Measurements from ENCODE around the gene IGF2BP2.

Gene IGF2BP2

DNA sequence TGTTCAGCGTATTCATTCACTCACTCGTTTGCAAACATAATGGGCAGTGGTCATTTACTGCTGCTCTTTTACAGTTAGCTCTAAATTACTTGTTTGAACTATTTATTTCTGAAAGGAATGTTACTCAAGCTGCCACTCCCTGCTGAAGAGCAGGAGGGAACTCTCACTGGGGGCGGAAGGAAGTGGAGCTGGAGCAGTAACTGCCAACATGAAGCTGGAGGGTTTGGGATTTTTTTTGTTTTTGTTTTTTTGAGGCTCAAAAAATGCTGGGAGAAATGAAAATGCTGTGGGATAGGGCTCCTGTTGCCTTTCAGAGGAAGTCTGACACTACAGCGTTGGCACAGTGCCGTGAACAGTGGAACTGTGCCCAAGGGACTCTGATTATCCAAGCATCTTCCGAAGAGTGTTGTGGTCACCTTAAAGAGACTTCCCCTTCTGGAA is 194.6 kb downstream of the IGF2BP2 start:
- peak; percentile 28 for ATAC-seq

DNA sequence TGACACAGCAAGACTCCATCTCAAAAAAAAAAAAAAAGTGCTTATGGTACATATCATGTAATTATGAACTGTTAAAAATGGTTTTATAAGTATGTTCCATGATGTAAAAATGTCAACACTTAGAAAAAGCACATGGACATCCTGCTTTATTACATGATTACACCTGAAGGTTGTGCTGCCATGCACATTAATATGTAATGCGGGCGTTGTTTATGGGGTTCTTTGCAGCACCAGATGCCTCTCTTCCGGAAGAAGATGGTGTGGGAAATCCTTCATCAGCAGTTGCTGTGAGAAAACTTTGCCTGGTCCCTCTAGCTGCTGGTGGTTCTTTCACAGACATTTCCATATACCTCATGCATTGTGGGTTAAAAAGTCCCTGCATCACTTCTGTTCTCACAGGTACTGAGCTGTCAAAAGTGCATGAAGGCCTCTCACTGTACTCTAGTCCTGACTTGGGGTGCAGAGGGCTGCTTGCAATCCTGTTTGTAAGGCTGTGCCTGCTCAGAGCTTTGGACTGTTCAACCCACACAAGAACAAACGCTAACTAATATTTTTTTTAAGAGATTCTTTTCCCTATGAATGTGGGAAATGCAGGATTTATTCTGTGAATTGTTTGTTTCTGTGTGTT is 195.2 kb downstream of the IGF2BP2 start:
- TF ChIP-seq ZFP3 (CRISPR knock-in tag; IDR thresholded peaks at IDR 0.05) (no peak), ARNTL (CRISPR knock-in tag; IDR thresholded peaks at IDR 0.05; ENCODE audit: borderline replicate concordance, low read depth) (no peak), TCF4 (CRISPR knock-in tag; IDR thresholded peaks at IDR 0.05; ENCODE audit: borderline replicate concordance) (no peak), PPARA (CRISPR knock-in tag; IDR thresholded peaks at IDR 0.05; ENCODE audit: borderline replicate concordance) (no peak), ZNF8 (CRISPR knock-in tag; IDR thresholded peaks at IDR 0.05) (no peak), TOX (CRISPR knock-in tag; IDR thresholded peaks at IDR 0.05; ENCODE audit: borderline replicate concordance) (no peak), CSDC2 (CRISPR knock-in tag; IDR thresholded peaks at IDR 0.05) (no peak), SNAI2 (CRISPR knock-in tag; IDR thresholded peaks at IDR 0.05) (no peak), ZFP30 (CRISPR knock-in tag; IDR thresholded peaks at IDR 0.05) (no peak), BACH2 (CRISPR knock-in tag; IDR thresholded peaks at IDR 0.05; ENCODE audit: borderline replicate concordance) (no peak), GLIS3 (CRISPR knock-in tag; IDR thresholded peaks at IDR 0.05) (no peak), ZNF70 (CRISPR knock-in tag; IDR thresholded peaks at IDR 0.05) (no peak), ZNF565 (CRISPR knock-in tag; conservative IDR thresholded peaks at IDR 0.05; ENCODE audit: low read depth) (no peak)
- TF ChIP-seq, protein P1, sequence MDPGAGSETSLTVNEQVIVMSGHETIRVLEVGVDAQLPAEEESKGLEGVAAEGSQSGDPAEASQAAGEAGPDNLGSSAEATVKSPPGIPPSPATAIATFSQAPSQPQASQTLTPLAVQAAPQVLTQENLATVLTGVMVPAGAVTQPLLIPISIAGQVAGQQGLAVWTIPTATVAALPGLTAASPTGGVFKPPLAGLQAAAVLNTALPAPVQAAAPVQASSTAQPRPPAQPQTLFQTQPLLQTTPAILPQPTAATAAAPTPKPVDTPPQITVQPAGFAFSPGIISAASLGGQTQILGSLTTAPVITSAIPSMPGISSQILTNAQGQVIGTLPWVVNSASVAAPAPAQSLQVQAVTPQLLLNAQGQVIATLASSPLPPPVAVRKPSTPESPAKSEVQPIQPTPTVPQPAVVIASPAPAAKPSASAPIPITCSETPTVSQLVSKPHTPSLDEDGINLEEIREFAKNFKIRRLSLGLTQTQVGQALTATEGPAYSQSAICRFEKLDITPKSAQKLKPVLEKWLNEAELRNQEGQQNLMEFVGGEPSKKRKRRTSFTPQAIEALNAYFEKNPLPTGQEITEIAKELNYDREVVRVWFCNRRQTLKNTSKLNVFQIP (CRISPR knock-in tag; IDR thresholded peaks at IDR 0.05; ENCODE audit: borderline replicate concordance, low read depth) = no peak
- TF ChIP-seq, protein P2, sequence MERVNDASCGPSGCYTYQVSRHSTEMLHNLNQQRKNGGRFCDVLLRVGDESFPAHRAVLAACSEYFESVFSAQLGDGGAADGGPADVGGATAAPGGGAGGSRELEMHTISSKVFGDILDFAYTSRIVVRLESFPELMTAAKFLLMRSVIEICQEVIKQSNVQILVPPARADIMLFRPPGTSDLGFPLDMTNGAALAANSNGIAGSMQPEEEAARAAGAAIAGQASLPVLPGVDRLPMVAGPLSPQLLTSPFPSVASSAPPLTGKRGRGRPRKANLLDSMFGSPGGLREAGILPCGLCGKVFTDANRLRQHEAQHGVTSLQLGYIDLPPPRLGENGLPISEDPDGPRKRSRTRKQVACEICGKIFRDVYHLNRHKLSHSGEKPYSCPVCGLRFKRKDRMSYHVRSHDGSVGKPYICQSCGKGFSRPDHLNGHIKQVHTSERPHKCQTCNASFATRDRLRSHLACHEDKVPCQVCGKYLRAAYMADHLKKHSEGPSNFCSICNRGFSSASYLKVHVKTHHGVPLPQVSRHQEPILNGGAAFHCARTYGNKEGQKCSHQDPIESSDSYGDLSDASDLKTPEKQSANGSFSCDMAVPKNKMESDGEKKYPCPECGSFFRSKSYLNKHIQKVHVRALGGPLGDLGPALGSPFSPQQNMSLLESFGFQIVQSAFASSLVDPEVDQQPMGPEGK (CRISPR knock-in tag; IDR thresholded peaks at IDR 0.05; ENCODE audit: borderline replicate concordance) = no peak
- 0 out of 3 replicates have a peak, but pooled peaks have one; percentile 5 for ATAC-seq

More for the DNA sequence above, 194.6 kb downstream of the IGF2BP2 start:
- TF ChIP-seq SNAI2 (CRISPR knock-in tag; IDR thresholded peaks at IDR 0.05) (no peak), ZNF8 (CRISPR knock-in tag; IDR thresholded peaks at IDR 0.05) (no peak), CSDC2 (CRISPR knock-in tag; IDR thresholded peaks at IDR 0.05) (no peak), ESRRG (CRISPR knock-in tag; IDR thresholded peaks at IDR 0.05) (no peak), OSR1 (CRISPR knock-in tag; IDR thresholded peaks at IDR 0.05) (no peak), PPARA (CRISPR knock-in tag; IDR thresholded peaks at IDR 0.05; ENCODE audit: borderline replicate concordance) (no peak), ARNTL (CRISPR knock-in tag; IDR thresholded peaks at IDR 0.05; ENCODE audit: borderline replicate concordance, low read depth) (no peak), TCF4 (CRISPR knock-in tag; IDR thresholded peaks at IDR 0.05; ENCODE audit: borderline replicate concordance) (no peak), BACH2 (CRISPR knock-in tag; IDR thresholded peaks at IDR 0.05; ENCODE audit: borderline replicate concordance) (no peak)
- TF ChIP-seq, protein P3, sequence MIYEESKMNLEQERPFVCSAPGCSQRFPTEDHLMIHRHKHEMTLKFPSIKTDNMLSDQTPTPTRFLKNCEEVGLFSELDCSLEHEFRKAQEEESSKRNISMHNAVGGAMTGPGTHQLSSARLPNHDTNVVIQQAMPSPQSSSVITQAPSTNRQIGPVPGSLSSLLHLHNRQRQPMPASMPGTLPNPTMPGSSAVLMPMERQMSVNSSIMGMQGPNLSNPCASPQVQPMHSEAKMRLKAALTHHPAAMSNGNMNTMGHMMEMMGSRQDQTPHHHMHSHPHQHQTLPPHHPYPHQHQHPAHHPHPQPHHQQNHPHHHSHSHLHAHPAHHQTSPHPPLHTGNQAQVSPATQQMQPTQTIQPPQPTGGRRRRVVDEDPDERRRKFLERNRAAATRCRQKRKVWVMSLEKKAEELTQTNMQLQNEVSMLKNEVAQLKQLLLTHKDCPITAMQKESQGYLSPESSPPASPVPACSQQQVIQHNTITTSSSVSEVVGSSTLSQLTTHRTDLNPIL (CRISPR knock-in tag; IDR thresholded peaks at IDR 0.05; ENCODE audit: low read depth) = no peak
- TF ChIP-seq, protein P1 (CRISPR knock-in tag; IDR thresholded peaks at IDR 0.05; ENCODE audit: borderline replicate concordance, low read depth) = no peak
- TF ChIP-seq, protein P4, sequence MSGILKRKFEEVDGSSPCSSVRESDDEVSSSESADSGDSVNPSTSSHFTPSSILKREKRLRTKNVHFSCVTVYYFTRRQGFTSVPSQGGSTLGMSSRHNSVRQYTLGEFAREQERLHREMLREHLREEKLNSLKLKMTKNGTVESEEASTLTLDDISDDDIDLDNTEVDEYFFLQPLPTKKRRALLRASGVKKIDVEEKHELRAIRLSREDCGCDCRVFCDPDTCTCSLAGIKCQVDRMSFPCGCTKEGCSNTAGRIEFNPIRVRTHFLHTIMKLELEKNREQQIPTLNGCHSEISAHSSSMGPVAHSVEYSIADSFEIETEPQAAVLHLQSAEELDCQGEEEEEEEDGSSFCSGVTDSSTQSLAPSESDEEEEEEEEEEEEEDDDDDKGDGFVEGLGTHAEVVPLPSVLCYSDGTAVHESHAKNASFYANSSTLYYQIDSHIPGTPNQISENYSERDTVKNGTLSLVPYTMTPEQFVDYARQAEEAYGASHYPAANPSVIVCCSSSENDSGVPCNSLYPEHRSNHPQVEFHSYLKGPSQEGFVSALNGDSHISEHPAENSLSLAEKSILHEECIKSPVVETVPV (CRISPR knock-in tag; IDR thresholded peaks at IDR 0.05) = no peak

DNA sequence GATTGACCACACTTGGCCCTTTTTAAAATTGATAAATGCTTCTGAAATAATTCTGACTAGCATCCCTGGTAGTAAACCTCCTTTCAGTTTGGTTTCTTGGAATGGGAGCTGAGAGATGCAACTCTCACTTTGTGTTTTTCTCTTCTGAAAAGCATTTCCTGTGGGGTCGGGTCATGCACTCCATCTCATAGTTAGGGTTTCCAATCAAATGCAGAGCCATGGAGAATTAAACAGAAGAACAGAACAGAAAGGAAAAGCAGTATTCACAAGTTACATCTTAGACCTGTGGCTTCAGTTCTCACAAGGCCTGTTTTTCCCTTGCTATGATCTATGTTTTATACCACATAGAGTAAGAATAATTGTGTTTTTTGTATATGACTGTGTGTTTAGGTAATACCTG is 199.1 kb downstream of the IGF2BP2 start:
- TF ChIP-seq TOX (CRISPR knock-in tag; IDR thresholded peaks at IDR 0.05; ENCODE audit: borderline replicate concordance) (no peak), ESRRG (CRISPR knock-in tag; IDR thresholded peaks at IDR 0.05) (no peak)
- ATAC-seq = no peak

Measured in SK-N-SH treated with all-trans-retinoic acid at 6 μM for 48 hours (cell line).